Activated naive CD4-positive, alpha-beta T cell (primary cell): Measurements from ENCODE around the gene USF1.
"Not testable (repeated sequence)": the region's sequence is repeated elsewhere in the genome, so short reads cannot be mapped to it uniquely, and the experiment has no call there.

ENCODE experiments used
- DNase-seq, 4 experiments: peaks; one replicate each; lab custom pipeline; 2025; lab: John Stamatoyannopoulos, UW

Gene USF1

GRCh38 chr1:161077426-161077825 is 31.6 kb upstream of the USF1 start:
- no peak for DNase-seq

- DNase-seq, result no peak
Observed at GRCh38 chr1:161076410-161076809, 30.6 kb upstream of the USF1 start.

GRCh38 chr1:161074676-161075368 is 29.0 kb upstream of the USF1 start:
- no peak for DNase-seq

- DNase-seq, result no peak
Observed at GRCh38 chr1:161073474-161074121, 27.8 kb upstream of the USF1 start.

GRCh38 chr1:161072751-161073449 is 27.1 kb upstream of the USF1 start:
- DNase-seq, result no peak

- peak in 3 of 4 experiments; percentile 14 to 39 (median 14) for DNase-seq
Observed at GRCh38 chr1:161071886-161072371, 26.2 kb upstream of the USF1 start.

GRCh38 chr1:161070761-161071160 is 25.0 kb upstream of the USF1 start:
- no peak for DNase-seq

- peak; percentile 31 to 73 (median 58) for DNase-seq
Observed at GRCh38 chr1:161069731-161070270, 24.0 kb upstream of the USF1 start, which contains the start of gene ARHGAP30. ARHGAP30 (minus strand) TSS chr1:161069891; CDS start chr1:161069624, 267 bp downstream.

GRCh38 chr1:161069241-161069640 is 23.5 kb upstream of the USF1 start:
- DNase-seq, result no peak

GRCh38 chr1:161068306-161069234 is 22.8 kb upstream of the USF1 start:
- DNase-seq, result peak in 3 of 4 experiments; percentile 17 to 58 (median 47)

GRCh38 chr1:161066694-161067093 is 20.9 kb upstream of the USF1 start:
- no peak for DNase-seq

- not testable (repeated sequence) for DNase-seq
Observed at GRCh38 chr1:161065681-161066080, 19.9 kb upstream of the USF1 start.

GRCh38 chr1:161063936-161064335 is 18.2 kb upstream of the USF1 start:
- DNase-seq, result not testable (repeated sequence)

- no peak for DNase-seq
Observed at GRCh38 chr1:161061419-161061818, 15.6 kb upstream of the USF1 start.

GRCh38 chr1:161059293-161059692 is 13.5 kb upstream of the USF1 start:
- no peak for DNase-seq

GRCh38 chr1:161054805-161055204 is 9.0 kb upstream of the USF1 start:
- DNase-seq, result no peak

- DNase-seq, result no peak
Observed at GRCh38 chr1:161054232-161054631, 8.5 kb upstream of the USF1 start.

GRCh38 chr1:161052899-161053298 is 7.1 kb upstream of the USF1 start:
- DNase-seq, result no peak

GRCh38 chr1:161051219-161051618 is 5.4 kb upstream of the USF1 start:
- no peak for DNase-seq

GRCh38 chr1:161048949-161049722 is 3.4 kb upstream of the USF1 start:
- no peak for DNase-seq
